B cell (primary cell): ENCODE results near the gene BMPER. TPM values are rescaled to one million over a fixed set of nuclear protein-coding genes. Genes with fewer than 3 reads are reported as not detected.

ENCODE experiments used
- ATAC-seq: fragments of 200-7000 bp; cut with Tn5 transposase; one replicate; pipeline ENCODE4 v1.10.0; 2021; ENCODE audit warnings: low read depth, mild to moderate bottlenecking, moderate number of reproducible peaks, moderate library complexity
- CTCF ChIA-PET: fragments of 350-600 bp; sonication (Branson Sonifier 250); formaldehyde crosslinking; loops from one replicate; lab custom pipeline; 2021; ENCODE audit warnings: antibody characterized with exemption, inconsistent platforms; lab: Charles Lee
- POLR2A ChIA-PET: fragments of 350-600 bp; sonication (Branson Sonifier 250); formaldehyde crosslinking; loops from one replicate; lab custom pipeline; 2021; ENCODE audit warnings: antibody characterized with exemption; lab: Charles Lee
- DNase-seq: peaks from one replicate; pipeline ENCODE4 v3.0.0; 2013
- H2AFZ ChIP-seq: 2 replicates; pipeline ENCODE4 v1.6.1; 2012; ENCODE audit warnings: mild to moderate bottlenecking, low read depth, low read length; ENCODE audit not compliant: insufficient read depth, poor library complexity, severe bottlenecking
- H3K27ac ChIP-seq, 2 donors: 1 replicate in 1 of 2; 2 replicates in 1 of 2; pipeline ENCODE4 v1.5.1; 2012 to 2013; ENCODE audit warnings: low read length in 2 of 2, mild to moderate bottlenecking in 2 of 2, moderate library complexity in 1 of 2
- H3K27me3 ChIP-seq, 4 experiments: fragments of 200-600 bp in 1 of 4; sonication (generic) in 1 of 4; replicated peaks in 1 of 4; 1 replicate in 2 of 4; 2 replicates in 2 of 4; pipeline versions ENCODE4 v1.6.1 to v1.7.0; 2013 to 2016; ENCODE audit warnings: low read length in 3 of 4, mild to moderate bottlenecking in 2 of 4, mixed read lengths in 1 of 4, moderate library complexity in 1 of 4; ENCODE audit not compliant: insufficient read depth in 4 of 4, control insufficient read depth in 3 of 4; ENCODE audit errors: control extremely low read depth in 1 of 4
- H3K36me3 ChIP-seq, 2 experiments: replicated peaks in 1 of 2; 1 replicate in 1 of 2; 2 replicates in 1 of 2; pipeline versions ENCODE4 v1.6.1 to v1.7.1; 2013; ENCODE audit warnings: low read length in 1 of 2; ENCODE audit not compliant: insufficient read depth in 2 of 2, control insufficient read depth in 1 of 2; ENCODE audit errors: control extremely low read depth in 1 of 2, extremely low read depth in 1 of 2
- H3K4me1 ChIP-seq, 2 donors: fragments of 200-600 bp in 1 of 2; sonication (generic) in 1 of 2; 1 replicate in 1 of 2; 2 replicates in 1 of 2; pipeline versions ENCODE4 v1.5.1 to v1.6.1; 2013 to 2017; ENCODE audit warnings: low read length in 2 of 2; ENCODE audit not compliant: control insufficient read depth in 2 of 2, insufficient read depth in 2 of 2
- H3K4me2 ChIP-seq: replicated peaks from 2 replicates; pipeline ENCODE3; 2012; ENCODE audit warnings: mild to moderate bottlenecking, low read depth, low read length; ENCODE audit not compliant: poor library complexity, severe bottlenecking
- H3K4me3 ChIP-seq, 5 experiments: fragments of 200-600 bp in 1 of 5; sonication (generic) in 1 of 5; 1 replicate in 3 of 5; 2 replicates in 2 of 5; pipeline versions ENCODE4 v1.5.1 to v1.7.0; 2011 to 2016; ENCODE audit warnings: low read length in 4 of 5, mild to moderate bottlenecking in 4 of 5, low read depth in 2 of 5, control low read depth in 1 of 5, moderate library complexity in 1 of 5; ENCODE audit not compliant: insufficient read depth in 1 of 5; ENCODE audit errors: control extremely low read depth in 1 of 5, extremely low read depth in 1 of 5
- H3K79me2 ChIP-seq: fragments of 200-600 bp; sonication (generic); one replicate; pipeline ENCODE4 v1.6.0; 2016; ENCODE audit warnings: low read length; ENCODE audit not compliant: control insufficient read depth, insufficient read depth
- H3K9ac ChIP-seq: fragments of 200-600 bp; sonication (generic); 2 replicates; pipeline ENCODE4 v1.6.1; 2017; ENCODE audit warnings: mild to moderate bottlenecking, low read length, moderate library complexity
- H3K9me3 ChIP-seq, 3 donors: one replicate each; pipeline versions ENCODE4 v1.6.1 to v1.7.1; 2013; ENCODE audit warnings: low read length in 2 of 3; ENCODE audit not compliant: control insufficient read depth in 2 of 3, insufficient read depth in 1 of 3; ENCODE audit errors: control extremely low read depth in 1 of 3
- H4K20me1 ChIP-seq: 2 replicates; pipeline ENCODE4 v1.6.0; 2012; ENCODE audit warnings: mild to moderate bottlenecking, low read length; ENCODE audit not compliant: insufficient read depth, control insufficient read depth, poor library complexity, severe bottlenecking
- H3K27ac Mint-ChIP-seq: one replicate; pipeline ENCODE4 v1.8.0; 2021; ENCODE audit warnings: mixed read lengths
- H3K27me3 Mint-ChIP-seq: one replicate; pipeline ENCODE4 v1.8.0; 2021; ENCODE audit warnings: mixed read lengths
- H3K4me1 Mint-ChIP-seq: one replicate; pipeline ENCODE4 v1.8.0; 2021; ENCODE audit warnings: mixed read lengths
- H3K4me3 Mint-ChIP-seq: one replicate; pipeline ENCODE4 v1.8.0; 2021; ENCODE audit warnings: mixed read lengths
- H3K9me3 Mint-ChIP-seq: one replicate; pipeline ENCODE4 v1.8.0; 2022; ENCODE audit warnings: mixed read lengths; ENCODE audit not compliant: insufficient read depth
- EZH2 ChIP-seq: IDR thresholded peaks from 2 replicates; pipeline ENCODE4 v1.6.1; 2012; ENCODE audit warnings: borderline replicate concordance, low read depth, mild to moderate bottlenecking, moderate library complexity, low read length; ENCODE audit not compliant: insufficient read depth, poor library complexity, severe bottlenecking
- WGBS: methylation state at CpG from one replicate; pipeline ENCODE4 v1.1.5; 2013; ENCODE audit warnings: missing lambda C conversion rate; ENCODE audit not compliant: insufficient coverage; 5-methylcytosine and 5-hydroxymethylcytosine counted together
- intact Hi-C: fragments of 100-400 bp; cut with micrococcal nuclease; formaldehyde crosslinking; loops from one replicate; pipeline ENCODE4 v1.10.0; 2022
- polyA plus RNA-seq: library from polyadenylated mRNA; depleted of rRNA; stranded (reverse); fragments of >200 nt; gene quantifications from 2 replicates; pipeline ENCODE4 v1.2.3, GENCODE V29; 2012
- total RNA-seq, 2 donors: library from RNA; stranded (reverse); fragments of 120-200 nt in 1 of 2; gene quantifications; 1 replicate in 1 of 2; 2 replicates in 1 of 2; pipeline versions ENCODE4 v1.2.3 to v1.2.4, GENCODE V29; 2013 to 2022
- TF ChIP-seq, protein P1 (sequence below): fragments of 200-600 bp; IDR thresholded peaks from one replicate; pipeline ENCODE4 v1.8.0; 2022; ENCODE audit warnings: antibody characterized with exemption, mild to moderate bottlenecking

Gene BMPER
- total and polyA plus RNA-seq, 2 donors (not counting 1 experiment from before 2014, with no cell fraction given) = not detected

DNA sequence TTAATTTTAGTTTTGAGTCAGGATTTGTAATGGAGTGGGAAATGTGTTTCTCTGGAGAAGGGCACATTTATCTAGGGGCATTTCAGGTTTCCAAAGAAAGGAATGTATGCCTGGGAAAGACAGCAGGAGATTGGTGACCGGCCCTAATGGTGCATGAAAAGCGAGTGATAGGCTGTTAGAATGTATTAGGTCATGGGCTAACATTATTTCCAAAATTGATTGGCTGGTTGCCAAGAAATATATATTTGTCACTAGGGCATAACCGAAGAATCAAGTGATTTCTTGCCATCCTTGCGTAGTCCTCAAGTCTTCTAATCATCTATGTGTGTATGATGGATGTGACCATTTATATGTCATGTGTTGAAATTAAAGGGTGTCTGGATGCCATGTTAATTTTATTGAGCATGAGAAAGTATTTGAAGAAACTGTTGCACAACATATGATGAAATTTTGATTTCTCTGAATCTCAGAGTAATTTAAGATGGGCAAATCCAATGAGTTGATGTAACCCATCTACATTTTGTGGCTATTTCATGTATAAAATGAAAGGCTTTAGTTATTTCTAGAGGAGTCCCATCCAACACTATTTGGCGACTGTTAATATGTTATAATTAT lies 248.4 kb downstream of the BMPER start:
- Histone ChIP-seq H3K9me3 (no peaks in the 10 kb centered on the region), H3K4me1 (no peaks in the 10 kb centered on the region), H3K9ac (no peak overlapping the region), H3K79me2 (no peaks in the 10 kb centered on the region), H4K20me1 (no peaks in the 10 kb centered on the region), H3K27ac (no peak overlapping the region), H3K36me3 (no peaks in the 10 kb centered on the region), H2AFZ (no peak overlapping the region), H3K4me2 (no peak overlapping the region), H3K4me3 (no peak overlapping the region), H3K27me3 (no peaks in the 10 kb centered on the region)
- Mint-ChIP-seq H3K9me3 (no peaks in the 10 kb centered on the region), H3K27me3 (no peaks in the 10 kb centered on the region), H3K4me3 (no peak overlapping the region), H3K27ac (no peak overlapping the region), H3K4me1 (no peaks in the 10 kb centered on the region)
- ChIA-PET CTCF (interaction anchor here (0.7 kb wide), 1 partner anchor 32 kb away, joined by 6 read pairs; no protein-coding TSS in a partner anchor), POLR2A (no interaction called here)
- intact Hi-C loops = no loop called here
- ATAC-seq (no peak), DNase-seq (no peak)
- WGBS = 86% methylated on average over 2 of the region's 5 CpGs
- no peak for TF ChIP-seq EZH2
- TF ChIP-seq, protein P1, sequence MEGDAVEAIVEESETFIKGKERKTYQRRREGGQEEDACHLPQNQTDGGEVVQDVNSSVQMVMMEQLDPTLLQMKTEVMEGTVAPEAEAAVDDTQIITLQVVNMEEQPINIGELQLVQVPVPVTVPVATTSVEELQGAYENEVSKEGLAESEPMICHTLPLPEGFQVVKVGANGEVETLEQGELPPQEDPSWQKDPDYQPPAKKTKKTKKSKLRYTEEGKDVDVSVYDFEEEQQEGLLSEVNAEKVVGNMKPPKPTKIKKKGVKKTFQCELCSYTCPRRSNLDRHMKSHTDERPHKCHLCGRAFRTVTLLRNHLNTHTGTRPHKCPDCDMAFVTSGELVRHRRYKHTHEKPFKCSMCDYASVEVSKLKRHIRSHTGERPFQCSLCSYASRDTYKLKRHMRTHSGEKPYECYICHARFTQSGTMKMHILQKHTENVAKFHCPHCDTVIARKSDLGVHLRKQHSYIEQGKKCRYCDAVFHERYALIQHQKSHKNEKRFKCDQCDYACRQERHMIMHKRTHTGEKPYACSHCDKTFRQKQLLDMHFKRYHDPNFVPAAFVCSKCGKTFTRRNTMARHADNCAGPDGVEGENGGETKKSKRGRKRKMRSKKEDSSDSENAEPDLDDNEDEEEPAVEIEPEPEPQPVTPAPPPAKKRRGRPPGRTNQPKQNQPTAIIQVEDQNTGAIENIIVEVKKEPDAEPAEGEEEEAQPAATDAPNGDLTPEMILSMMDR = no peak

DNA sequence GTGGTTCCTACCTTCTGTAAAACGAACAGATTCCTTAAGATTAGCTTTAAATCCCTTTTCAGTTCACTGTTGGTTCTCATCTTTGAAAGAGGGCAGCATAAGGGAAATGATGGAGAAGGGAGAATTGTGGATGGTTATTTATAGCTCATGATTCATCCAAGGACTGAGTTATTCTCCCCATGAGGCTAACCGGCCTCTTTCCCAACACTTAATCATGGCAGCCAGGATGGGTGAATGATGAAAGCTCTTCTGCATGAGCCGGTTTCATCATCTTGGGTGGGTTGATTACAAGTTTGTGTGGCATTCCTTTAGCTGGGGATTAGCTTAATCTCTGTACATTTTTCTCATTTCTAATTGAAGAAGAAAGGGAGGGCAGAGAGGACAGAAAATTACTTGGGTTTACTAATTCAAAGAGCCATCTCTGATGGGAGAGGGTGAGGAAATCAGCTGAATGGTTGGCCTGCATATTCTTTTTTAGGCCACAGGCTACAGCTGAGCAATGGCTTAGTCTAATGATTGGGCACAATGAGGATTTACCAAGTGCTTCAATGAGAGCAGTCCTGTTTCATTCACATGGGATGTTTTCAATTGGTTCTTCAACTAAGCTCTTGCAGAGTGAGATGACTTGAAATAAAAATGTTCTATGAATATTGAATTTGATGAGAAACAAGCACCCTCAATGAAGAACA lies 250.0 kb downstream of the BMPER start:
- no peak overlapping the region for H3K9ac ChIP-seq
- no peak for DNase-seq
- H3K4me1 Mint-ChIP-seq = no peaks in the 10 kb centered on the region
- no peaks in the 10 kb centered on the region for H3K27me3 ChIP-seq
- no peak for ATAC-seq
- H3K4me2 ChIP-seq = no peak overlapping the region
- no peaks in the 10 kb centered on the region for H3K9me3 Mint-ChIP-seq
- no peaks in the 10 kb centered on the region for H3K27me3 Mint-ChIP-seq
- no peak overlapping the region for H2AFZ ChIP-seq
- peaks cover 0 to under 1% (median 0%) of the 10 kb centered on the region in 3 donors for H3K9me3 ChIP-seq
- no peaks in the 10 kb centered on the region for H3K4me1 ChIP-seq
- H3K27ac ChIP-seq = no peak overlapping the region
- ChIA-PET CTCF (no interaction called here), POLR2A (no interaction called here)
- no peaks in the 10 kb centered on the region for H3K36me3 ChIP-seq
- WGBS = no CpG with 5 or more reads among the region's 3 CpGs
- no peak overlapping the region for H3K4me3 ChIP-seq
- no peak overlapping the region for H3K27ac Mint-ChIP-seq
- no peaks in the 10 kb centered on the region for H4K20me1 ChIP-seq
- H3K4me3 Mint-ChIP-seq = no peak overlapping the region
- TF ChIP-seq EZH2 = no peak
- TF ChIP-seq, protein P1 = no peak
- intact Hi-C loops = no loop called here
- no peaks in the 10 kb centered on the region for H3K79me2 ChIP-seq
